Activated CD4-positive, CD25-positive, alpha-beta regulatory T cell treated with anti-CD3 and anti-CD28 coated beads, Interleukin-2, amount 50 U/mL, for 72 hours (primary cell): ENCODE measurements around the gene PAFAH1B2.

Experiments
- DNase-seq: peaks from one replicate; pipeline ENCODE4 v3.0.0; 2021

PAFAH1B2 gene

DNA sequence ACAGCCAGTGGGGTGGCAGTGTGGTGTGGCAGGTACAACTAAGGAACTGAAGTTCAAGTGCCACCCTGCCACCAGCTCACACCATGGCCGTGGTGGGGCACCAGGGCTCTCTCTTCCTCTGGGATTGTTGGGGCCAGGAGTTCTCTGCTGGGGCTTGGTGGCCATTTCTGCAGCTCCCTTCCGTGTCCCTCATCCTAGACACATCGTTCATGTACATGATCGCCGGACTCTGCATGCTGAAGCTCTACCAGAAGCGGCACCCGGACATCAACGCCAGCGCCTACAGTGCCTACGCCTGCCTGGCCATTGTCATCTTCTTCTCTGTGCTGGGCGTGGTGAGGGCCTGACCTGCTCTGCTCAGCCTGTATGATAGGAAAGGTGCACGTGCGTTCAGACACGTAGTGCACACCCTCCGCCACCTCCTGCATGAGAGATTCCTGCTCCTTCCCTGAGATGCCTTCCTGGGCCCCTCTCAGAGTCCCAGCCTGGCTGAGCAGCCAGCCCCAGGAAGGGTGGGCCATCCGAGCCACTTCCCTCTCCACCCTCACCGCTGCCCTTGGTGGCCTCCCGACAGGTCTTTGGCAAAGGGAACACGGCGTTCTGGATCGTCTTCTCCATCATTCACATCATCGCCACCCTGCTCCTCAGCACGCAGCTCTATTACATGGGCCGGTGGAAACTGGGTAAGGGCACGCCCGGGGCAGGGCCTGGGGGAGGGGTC, 47.8 kb downstream of the PAFAH1B2 start:
- no peak for DNase-seq

DNA sequence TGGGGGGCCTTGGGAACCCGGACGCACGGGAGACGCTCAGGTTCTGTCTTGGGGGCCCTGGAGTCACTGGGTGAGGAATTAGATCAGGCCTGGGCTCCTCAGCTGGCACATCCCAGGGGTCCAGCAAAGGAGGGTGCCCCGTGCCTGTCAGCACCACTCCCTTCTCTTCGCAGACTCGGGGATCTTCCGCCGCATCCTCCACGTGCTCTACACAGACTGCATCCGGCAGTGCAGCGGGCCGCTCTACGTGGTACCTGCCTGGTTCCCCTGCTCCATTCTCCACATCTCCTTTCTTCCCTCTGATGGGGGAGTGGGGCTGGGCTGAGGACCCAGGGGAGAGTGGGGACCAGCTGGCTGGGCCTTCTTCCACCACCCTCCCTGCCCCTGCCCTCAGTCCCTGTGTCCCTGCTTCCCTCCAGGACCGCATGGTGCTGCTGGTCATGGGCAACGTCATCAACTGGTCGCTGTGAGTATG, 48.4 kb downstream of the PAFAH1B2 start:
- DNase-seq = no peak

DNA sequence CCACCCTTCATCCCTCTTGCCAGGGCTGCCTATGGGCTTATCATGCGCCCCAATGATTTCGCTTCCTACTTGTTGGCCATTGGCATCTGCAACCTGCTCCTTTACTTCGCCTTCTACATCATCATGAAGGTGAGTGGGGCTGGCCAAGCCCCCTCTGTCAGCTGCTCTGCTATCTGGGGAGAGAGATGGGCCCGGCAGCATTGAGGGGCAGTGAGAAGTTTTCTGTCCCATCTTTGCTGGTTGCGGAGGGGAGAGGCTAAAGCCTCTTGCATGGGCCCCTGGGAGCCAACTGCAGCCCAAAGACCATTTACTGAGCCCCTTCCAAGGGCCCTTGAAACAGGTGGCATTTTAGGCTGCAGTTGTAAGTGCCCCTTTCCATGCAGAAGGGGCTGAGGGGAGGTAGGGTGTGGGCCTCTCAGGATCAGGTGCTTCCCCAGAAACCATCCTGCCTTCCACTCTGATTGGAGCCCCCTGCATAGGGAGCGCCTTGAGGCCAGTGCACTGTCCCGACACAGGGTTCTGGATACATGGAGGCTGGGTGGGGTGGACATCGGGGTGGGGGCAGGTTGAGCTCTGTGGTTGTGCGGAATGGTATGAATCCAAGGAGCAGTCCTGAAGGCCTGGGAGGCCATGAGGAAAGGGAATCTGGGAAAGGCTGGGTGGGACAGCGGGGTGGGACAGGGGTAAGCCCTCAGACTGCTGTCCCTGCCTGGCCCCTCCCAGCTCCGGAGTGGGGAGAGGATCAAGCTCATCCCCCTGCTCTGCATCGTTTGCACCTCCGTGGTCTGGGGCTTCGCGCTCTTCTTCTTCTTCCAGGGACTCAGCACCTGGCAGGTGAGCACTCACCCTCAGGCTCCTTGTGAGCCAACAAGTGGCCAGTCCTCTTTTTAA, 49.3 kb downstream of the PAFAH1B2 start:
- DNase-seq = no peak

DNA sequence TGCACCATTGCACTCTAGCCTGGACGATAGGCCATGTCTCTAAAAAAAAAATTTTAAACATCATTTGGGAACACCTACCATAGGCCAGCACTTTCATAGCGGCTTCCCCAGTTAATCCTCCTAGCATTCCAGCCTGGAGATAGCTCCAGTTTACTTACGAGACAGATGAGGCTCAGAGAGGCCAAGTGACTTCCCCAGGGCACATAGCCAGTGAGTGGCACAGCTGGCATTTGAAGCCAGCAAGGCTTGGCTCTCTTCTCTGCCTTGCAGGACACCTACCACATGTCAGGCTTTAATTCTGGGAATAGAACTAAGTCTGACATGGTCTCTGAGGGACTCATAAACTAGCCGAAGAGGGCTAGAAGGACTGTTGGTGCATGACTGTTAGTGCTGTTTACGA, 50.2 kb downstream of the PAFAH1B2 start:
- no peak for DNase-seq

DNA sequence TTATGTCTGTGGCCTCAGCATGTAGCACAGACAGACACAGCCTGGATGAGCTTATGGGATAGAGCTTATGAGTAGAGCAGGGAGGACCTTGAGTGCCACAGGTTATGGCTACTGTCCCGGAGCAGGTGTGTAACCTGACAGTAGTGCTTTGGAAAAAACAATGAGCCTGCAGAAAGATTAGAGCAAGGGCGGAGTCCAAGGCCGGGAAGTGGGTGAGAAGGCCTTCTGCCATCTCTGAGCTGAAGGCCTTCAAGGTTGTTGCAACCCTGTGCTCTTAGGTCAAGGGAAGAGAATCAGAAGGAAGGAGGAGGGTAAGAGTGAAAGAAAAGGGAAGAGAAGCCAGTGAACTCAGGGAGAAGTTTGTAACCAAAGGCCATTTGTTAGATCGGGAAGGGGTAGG, 51.2 kb downstream of the PAFAH1B2 start:
- DNase-seq = no peak

DNA sequence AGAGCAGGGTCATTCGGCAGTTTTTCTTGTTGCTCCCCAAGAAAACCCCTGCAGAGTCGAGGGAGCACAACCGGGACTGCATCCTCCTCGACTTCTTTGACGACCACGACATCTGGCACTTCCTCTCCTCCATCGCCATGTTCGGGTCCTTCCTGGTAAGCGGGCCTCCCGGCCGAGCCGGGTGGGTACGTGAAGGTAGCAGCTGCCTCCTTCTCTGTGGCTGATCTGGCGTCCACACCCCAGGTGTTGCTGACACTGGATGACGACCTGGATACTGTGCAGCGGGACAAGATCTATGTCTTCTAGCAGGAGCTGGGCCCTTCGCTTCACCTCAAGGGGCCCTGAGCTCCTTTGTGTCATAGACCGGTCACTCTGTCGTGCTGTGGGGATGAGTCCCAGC, 51.7 kb downstream of the PAFAH1B2 start:
- no peak for DNase-seq

DNA sequence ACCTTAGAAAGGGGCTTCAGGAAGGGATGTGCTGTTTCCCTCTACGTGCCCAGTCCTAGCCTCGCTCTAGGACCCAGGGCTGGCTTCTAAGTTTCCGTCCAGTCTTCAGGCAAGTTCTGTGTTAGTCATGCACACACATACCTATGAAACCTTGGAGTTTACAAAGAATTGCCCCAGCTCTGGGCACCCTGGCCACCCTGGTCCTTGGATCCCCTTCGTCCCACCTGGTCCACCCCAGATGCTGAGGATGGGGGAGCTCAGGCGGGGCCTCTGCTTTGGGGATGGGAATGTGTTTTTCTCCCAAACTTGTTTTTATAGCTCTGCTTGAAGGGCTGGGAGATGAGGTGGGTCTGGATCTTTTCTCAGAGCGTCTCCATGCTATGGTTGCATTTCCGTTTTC, 52.9 kb downstream of the PAFAH1B2 start:
- no peak for DNase-seq

DNA sequence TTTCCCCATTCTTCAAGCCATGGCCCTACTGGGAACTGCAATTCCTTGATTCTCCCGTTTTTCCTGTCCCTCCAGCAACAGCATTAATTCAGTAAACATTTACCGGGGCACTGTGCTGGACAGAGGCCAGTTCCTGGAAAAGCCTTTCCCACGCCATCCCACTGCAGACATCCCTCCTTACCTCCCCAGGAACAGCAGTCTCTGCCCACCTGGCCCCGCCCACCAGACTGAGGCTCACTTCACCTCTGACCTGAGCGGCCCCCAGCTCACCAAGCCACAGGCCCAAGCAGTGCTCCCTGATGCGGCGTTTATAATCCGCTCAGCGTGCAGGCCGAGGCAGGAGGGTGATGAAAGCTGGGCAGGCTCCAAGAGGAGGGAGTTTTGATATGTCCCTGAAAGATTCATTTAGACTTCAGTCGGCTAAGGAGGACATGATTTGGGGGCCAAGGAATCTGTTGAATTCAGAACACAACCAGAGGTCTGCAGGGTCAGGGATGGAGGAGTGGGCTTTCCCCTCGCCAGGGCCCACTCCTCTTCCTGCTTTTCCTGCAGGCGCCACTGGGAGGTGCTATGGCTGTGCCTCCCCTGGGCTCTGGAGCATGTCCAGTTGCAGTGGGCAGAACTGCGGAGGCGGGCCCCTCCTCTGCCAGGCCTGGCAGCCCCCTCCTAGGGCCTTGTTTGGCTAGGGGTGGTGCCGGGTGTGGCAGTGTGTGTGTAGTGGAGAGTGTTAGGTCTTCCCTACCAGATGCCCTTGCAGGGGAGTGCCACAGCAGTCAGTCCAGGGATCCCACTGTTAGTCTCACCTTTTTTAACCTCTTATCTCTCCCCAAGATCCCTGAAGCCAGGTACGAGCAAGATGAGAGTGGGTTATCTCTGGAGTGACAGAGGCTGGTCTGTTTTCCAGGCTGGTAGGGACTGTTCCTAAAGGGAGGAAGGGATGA, 53.7 kb downstream of the PAFAH1B2 start:
- no peak for DNase-seq

DNA sequence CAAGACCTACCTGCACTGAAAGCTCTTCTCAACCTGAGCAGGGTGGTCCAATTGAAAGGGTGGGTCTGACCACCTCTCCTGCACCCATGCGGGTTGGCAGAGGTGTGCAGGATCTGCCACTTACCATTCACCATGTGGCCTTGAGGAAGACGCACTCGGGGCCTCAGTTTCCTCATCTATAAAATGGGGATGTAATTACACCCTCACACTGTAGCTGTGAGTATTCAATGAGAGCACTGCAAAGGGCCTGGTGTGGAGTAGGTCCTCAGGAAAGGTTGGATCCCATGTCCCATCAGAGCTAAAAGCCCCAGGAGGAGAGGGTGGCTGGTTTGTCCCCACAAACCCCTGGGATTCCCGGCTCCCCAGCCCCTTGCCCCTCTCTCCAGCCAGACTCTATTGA, 54.5 kb downstream of the PAFAH1B2 start:
- DNase-seq = no peak

DNA sequence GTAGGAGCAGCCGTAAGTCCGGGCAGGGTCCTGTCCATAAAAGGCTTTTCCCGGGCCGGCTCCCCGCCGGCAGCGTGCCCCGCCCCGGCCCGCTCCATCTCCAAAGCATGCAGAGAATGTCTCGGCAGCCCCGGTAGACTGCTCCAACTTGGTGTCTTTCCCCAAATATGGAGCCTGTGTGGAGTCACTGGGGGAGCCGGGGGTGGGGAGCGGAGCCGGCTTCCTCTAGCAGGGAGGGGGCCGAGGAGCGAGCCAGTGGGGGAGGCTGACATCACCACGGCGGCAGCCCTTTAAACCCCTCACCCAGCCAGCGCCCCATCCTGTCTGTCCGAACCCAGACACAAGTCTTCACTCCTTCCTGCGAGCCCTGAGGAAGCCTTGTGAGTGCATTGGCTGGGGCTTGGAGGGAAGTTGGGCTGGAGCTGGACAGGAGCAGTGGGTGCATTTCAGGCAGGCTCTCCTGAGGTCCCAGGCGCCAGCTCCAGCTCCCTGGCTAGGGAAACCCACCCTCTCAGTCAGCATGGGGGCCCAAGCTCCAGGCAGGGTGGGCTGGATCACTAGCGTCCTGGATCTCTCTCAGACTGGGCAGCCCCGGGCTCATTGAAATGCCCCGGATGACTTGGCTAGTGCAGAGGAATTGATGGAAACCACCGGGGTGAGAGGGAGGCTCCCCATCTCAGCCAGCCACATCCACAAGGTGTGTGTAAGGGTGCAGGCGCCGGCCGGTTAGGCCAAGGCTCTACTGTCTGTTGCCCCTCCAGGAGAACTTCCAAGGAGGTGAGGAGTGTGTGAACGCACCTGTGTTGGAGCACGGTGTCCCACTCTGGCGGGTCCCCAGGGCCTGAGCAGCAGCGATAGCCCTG, 55.2 kb downstream of the PAFAH1B2 start, which contains the start of gene TAGLN:
Gene TAGLN, plus strand, starts transcription at position 318 of the 863 bp plus-strand sequence. CDS start 3,644 bp downstream, outside the sequence.
- DNase-seq = no peak

DNA sequence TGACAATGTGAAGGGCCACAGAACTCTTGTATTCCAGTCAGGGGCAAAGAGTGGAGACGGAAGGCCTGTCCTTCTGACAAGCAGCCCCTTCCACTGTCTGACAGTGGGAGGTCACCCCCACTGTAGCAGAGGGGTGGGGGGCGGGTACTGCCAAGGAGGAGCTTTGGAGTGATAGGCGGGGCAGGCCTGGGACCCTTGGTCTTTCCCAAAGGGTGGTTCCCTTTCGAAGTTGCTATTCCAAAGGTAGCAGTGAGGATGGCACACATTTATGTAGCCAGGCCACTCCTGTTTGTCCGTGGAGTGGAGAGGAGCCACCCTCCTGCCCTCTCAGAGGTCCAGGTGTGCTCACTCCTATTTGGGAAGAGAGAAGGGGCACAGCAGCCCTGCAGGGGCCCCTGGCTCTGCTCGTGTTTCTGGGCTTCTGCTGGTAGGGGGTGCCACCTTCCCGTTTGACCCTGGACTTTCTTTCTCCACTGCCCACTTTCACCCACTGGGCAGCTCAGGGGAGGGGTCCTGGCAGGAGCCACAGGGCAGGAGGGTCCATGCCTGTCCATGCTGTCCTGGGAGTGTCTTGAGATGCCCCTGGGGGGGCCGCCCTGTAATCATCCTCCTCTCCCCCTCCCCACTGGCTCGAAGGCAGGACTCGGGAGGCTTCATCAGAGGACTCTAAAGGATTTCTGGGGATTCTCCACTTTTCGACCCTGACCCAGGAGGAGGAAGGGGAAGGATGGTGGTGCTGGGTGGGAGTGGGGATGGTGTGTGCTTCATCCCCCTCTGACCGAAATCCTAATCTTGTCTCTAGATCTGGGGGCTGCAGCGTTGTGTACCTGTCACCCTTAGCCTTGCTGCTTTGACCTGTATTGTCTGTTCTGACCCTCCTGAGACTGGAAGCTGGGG, 56.1 kb downstream of the PAFAH1B2 start:
- no peak for DNase-seq

DNA sequence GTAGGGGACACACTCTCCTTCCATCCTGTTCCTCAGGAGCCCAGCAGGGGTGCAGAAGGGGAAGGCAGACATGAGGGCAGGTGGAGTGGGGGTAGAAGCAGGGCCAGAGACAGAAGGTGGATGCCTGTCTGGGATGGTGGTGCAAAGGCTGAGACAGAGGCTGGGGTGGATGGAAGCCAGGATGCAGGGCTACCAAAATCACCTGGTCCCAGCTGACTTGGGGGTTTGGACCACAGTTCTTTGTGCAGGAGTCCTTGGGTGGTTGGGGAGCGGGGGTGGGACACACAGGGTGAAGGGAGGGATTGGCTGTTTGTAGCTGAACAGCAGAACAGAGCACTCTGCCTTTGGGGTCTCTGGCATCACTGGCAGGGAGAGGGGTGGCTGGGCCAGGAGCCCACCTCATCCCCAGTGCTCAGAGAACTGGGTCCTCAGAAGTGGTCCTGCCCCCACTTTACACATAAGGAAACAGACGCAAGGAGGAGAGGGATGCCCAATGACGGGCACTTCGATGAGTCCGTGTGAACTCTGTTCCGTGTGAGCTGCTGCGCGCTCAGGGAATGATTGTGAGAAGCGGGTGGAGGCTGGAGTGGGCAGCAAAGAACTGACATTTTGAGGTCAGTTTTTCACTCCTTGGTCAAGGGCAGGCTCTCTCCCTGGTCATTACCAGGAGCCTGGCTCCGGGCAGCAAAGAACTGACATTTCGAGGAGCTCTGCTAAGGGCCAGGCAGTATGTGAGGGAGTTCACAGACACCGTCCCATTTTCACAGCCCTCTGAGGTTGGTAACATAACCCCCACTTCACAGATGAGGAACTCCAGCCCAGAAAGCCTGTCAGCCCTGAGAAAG, 56.9 kb downstream of the PAFAH1B2 start:
- no peak for DNase-seq

DNA sequence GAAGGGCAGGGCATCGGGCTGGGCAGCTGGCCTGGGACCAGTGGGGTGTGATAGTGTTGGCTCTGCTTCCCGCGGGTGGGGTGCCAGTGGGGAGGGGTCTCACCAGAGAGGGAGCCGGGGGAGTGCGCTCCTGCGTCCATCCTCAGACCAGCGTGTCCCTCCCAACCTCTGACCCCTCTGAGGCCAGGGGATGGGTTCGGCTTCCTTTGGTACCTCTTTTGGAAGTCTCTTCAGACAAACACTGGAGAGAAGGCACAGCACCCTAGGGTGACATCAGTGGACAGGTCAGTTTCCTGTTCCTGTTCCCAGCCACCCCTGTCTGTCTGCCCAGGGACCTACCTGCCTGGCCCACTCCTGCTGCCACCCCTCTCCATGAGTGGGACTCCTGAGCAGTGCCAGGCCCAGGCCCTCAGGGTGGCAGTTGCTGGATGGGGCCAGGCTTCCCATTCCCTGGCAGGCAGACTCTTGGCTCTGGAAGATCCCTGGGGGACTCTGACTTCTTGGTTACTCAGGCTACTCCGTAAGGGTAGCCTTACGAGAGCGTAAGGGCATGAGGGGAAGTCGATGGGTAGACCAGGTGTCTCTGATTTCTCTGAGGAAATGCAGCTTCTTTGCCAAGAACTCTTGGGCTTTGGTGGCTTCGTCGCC, 57.7 kb downstream of the PAFAH1B2 start:
- no peak for DNase-seq

DNA sequence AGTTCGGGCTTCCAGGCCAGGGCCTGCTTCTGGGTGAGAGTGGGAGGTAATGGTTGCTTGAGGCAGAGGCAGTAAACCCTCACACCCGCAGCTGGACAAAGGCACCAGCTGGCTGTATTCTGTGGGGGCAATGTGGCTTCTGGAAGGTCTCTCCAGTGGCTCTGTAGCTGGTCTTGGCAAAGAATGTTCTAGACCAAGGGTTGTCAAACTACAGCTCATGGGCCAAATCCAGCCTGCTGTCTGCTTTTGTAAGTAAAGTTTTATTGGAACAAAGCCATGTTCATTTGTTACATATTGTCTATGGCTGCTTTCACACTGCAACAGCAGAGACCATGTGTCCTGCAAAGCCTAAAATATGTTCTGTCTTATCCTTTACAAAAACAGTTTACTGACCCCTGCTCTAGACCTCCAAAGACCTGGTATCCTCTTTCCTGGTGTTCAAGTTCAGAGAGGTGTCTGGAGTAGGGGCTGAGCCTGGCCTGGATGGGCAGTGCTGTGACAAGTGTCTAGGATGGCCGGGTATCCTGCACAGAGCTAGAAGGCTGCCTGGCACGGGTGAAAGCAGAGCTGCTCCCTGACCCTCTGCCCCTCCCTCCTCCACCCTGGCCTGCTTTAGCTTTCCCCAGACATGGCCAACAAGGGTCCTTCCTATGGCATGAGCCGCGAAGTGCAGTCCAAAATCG, 58.4 kb downstream of the PAFAH1B2 start:
- no peak for DNase-seq

DNA sequence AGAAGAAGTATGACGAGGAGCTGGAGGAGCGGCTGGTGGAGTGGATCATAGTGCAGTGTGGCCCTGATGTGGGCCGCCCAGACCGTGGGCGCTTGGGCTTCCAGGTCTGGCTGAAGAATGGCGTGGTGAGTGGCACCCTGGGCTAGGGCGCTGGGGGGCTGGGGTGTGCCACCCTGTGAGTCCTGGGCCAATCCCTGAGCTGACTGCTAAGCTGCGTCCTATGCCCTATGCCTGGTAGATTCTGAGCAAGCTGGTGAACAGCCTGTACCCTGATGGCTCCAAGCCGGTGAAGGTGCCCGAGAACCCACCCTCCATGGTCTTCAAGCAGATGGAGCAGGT, 59.0 kb downstream of the PAFAH1B2 start:
- no peak for DNase-seq

DNA sequence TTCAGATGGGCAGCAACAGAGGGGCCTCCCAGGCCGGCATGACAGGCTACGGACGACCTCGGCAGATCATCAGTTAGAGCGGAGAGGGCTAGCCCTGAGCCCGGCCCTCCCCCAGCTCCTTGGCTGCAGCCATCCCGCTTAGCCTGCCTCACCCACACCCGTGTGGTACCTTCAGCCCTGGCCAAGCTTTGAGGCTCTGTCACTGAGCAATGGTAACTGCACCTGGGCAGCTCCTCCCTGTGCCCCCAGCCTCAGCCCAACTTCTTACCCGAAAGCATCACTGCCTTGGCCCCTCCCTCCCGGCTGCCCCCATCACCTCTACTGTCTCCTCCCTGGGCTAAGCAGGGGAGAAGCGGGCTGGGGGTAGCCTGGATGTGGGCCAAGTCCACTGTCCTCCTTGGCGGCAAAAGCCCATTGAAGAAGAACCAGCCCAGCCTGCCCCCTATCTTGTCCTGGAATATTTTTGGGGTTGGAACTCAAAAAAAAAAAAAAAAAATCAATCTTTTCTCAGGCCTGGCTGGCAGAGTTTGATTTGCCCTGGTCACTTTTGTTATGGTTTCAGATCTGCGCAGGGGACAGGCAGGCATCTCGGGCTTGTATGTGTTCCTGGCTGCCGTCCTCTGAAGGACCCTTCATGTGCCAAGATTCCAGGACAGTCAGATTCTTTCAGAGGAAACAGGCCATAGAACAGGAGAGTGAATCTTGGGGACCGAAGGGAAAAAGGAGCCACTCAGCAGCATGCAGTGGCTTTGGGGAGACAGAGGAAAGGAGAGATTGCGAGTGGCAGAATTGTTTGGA, 60.4 kb downstream of the PAFAH1B2 start:
- DNase-seq = no peak

DNA sequence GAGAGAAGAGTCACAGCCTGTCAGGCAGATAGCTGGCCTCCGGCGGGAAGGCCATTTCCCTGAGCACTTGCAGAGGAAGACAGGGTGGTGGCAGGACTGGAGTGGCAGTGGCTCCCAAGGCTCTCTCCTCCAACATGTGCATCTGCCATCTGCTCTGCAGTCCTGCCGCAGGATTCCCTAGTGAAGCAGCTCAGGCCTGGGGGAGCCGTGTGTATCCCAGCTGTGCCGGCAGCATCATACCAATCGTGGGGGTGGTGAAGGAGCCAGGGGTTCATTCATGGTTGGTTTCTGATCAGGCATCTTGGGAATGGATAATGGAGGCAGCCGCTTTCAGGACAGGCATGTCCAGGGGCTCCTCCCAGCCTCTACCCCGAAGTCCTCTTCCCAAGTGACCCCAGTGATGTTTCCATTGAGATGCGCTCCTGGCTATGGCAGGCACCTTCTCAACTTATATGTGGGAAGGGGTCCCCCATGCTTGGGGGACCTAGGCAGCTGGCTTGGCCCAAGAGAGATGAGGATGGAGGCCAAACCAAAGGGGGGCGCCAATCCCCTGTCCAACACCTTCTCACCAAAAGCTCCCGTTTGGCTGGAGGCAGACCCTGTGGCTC, 61.2 kb downstream of the PAFAH1B2 start:
- no peak for DNase-seq
